AG09309 (cell line): ENCODE results near the gene MRPL4.

Experiments
- DNase-seq: peaks from one replicate; pipeline ENCODE4 v3.0.0-alpha.2; 2010; ENCODE audit warnings: low read depth
- H3K4me3 ChIP-seq: 2 replicates; pipeline ENCODE4 v1.5.1; 2011; ENCODE audit warnings: mild to moderate bottlenecking, low read depth, low read length, moderate library complexity; ENCODE audit not compliant: control insufficient read depth
- CTCF ChIP-seq: IDR thresholded peaks from 2 replicates; pipeline ENCODE4 v1.5.1; 2011; ENCODE audit warnings: mild to moderate bottlenecking, low read depth, low read length, inconsistent platforms; ENCODE audit not compliant: insufficient read depth, control insufficient read depth; ENCODE audit errors: missing control alignments

The MRPL4 gene

DNA sequence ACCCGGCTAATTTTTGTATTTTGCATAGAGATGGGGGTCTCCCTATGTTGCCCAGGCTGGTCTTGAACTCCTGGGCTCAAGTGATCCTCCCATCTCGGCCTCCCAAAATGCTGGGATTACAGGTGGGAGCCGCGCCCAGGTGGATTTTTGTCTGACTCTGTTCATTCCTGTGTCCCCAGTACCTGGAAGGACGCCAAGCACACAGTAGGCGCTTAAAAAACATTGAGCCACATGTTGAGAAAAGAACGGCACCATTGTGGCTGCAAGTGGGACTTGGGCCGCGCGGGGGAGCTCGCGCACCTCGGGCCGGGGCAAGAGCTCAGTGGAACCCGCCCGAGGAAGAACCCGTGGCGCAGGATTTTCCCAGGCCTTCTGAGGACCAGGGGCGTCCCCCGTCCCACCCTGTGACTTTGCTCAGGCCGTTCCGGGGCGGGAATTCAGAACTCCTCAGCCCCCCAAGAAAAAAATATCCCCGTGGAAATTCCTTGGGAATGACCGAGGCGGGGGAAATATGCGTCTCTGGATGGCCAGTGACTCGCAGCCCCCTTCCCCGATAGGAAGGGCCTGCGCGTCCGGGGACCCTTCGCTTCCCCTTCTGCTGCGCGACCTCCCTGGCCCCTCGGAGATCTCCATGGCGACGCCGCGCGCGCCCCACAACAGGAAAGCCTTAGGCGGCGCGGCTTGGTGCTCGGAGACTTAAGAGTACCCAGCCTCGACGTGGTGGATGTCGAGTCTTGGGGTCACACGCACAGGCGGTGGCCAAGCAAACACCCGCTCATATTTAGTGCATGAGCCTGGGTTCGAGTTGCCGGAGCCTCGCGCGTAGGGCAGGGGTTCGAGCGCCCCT, 17.5 kb downstream of the MRPL4 start:
- peak; percentile 97 for TF ChIP-seq CTCF
- no peak for DNase-seq
- peak overlapping the region; percentile 28 for H3K4me3 ChIP-seq

DNA sequence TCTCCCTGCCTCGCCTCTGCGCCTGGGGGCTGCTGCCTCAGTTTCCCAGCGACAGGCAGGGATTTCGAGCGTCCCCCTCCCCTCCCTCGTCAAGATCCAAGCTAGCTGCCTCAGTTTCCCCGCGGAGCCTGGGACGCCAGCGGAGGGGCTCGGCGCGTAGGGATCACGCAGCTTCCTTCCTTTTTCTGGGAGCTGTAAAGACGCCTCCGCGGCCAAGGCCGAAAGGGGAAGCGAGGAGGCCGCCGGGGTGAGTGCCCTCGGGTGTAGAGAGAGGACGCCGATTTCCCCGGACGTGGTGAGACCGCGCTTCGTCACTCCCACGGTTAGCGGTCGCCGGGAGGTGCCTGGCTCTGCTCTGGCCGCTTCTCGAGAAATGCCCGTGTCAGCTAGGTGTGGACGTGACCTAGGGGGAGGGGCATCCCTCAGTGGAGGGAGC, 18.2 kb downstream of the MRPL4 start:
- DNase-seq: no peak
- H3K4me3 ChIP-seq: peak overlapping the region; percentile 28
- TF ChIP-seq CTCF: no peak

- no peak for DNase-seq
- H3K4me3 ChIP-seq: peak within 1 kb of the TSS; percentile 44
- no peak for TF ChIP-seq CTCF
These were observed 18.8 kb downstream of the MRPL4 start, which contains the start of gene ICAM1 for GRCh38 chr19:10270616-10271394. ICAM1 (plus strand) TSS chr19:10271120; CDS start chr19:10271160, 40 bp downstream.

DNA sequence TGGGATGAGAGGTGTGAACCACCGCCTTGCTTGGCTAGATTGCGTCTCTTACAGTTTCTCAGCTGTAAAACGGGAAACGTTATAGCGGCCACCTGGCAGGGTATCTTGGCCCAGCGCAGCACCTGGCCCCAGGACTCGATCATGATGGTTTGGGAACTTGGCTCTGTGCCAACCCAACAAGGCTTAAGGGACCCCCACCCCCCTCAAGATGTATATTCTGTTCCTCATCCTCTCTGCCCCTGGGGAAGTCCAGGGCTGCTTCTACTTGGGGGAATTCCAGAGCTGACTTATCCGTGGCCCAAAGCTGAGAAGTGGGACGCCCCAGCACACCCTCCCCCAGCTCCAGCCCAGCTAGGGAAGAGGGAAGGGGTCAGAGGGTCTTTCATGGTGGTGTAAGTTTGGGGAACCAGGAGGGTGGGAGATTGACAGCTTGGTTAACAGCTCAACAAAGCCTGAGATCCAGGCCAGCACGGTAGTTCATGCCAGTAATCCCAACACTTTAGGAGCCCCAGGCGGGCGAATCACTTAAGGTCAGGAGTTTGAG, 19.6 kb downstream of the MRPL4 start:
- peak overlapping the region; percentile 44 for H3K4me3 ChIP-seq
- DNase-seq: no peak
- TF ChIP-seq CTCF: no peak

GRCh38 chr19:10274589-10274988, 22.6 kb downstream of the MRPL4 start:
- no peak for TF ChIP-seq CTCF
- no peak for DNase-seq
- H3K4me3 ChIP-seq: no peak overlapping the region

GRCh38 chr19:10277795-10278589, 26.0 kb downstream of the MRPL4 start:
- H3K4me3 ChIP-seq: no peak overlapping the region
- TF ChIP-seq CTCF: no peak
- DNase-seq: no peak
